ENCODE results near the gene KLRK1. TPM values are rescaled to one million over a fixed set of nuclear protein-coding genes. Genes with fewer than 3 reads are reported as not detected.
"Not testable (repeated sequence)": the region's sequence is repeated elsewhere in the genome, so short reads cannot be mapped to it uniquely, and the experiment has no call there.

The KLRK1 gene
- polyA plus RNA-seq, 1 of the 3 experiments (the other 2 are of a cell fraction): not detected

DNA sequence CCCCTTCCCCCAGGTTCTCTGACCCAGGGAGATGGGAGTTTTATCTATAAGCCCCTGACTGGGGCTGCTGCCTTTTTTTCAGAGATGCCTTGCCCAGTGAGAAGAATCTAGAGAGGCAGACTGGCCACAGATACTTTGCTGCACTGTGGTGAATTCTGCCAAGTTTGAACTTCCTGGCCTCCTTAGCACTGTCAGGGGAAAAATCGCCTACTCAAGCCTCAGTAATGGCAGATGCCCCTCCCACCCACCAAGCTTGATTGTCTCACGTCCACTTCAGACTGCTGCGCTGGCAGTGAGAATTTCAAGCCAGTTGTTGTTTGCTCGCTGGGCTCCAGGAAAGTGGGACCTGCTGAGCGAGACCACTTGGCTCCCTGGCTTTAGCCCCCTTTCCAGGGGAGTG lies 31.7 kb downstream of the KLRK1 start:
- H4K20me1 ChIP-seq (ENCODE audit: insufficient read depth): no peaks in the 10 kb centered on the region
- H2AFZ ChIP-seq (ENCODE audit: low read depth): no peak overlapping the region
- ChIA-PET POLR2A (no interaction called here), CTCF (no interaction called here)
- no peaks in the 10 kb centered on the region for H3K4me1 ChIP-seq (ENCODE audit: control insufficient read depth in 1 of 2, insufficient read depth in 2 of 2, low read depth in 1 of 2, low read length in 1 of 2)
- H3K79me2 ChIP-seq (ENCODE audit: insufficient read depth): no peaks in the 10 kb centered on the region
- H3K4me3 ChIP-seq (ENCODE audit: low read depth in 2 of 2, low read length in 1 of 2): no peak overlapping the region
- H3F3A ChIP-seq (replicated peaks; ENCODE audit: insufficient read depth): no peaks in the 10 kb centered on the region
- H3K9ac ChIP-seq: no peak overlapping the region
- no peaks in the 10 kb centered on the region for H3K9me3 ChIP-seq
- H3K27me3 ChIP-seq (ENCODE audit: insufficient read depth): no peaks in the 10 kb centered on the region
- no peaks in the 10 kb centered on the region for H3K9me2 ChIP-seq
- no peak overlapping the region for H3K4me2 ChIP-seq
- TF ChIP-seq MXI1 (IDR thresholded peaks at IDR 0.05; ENCODE audit: low read depth, low read length) (no peak), EZH2phosphoT487 (IDR thresholded peaks at IDR 0.05; ENCODE audit: borderline replicate concordance, low read depth) (no peak), SMC3 (IDR thresholded peaks at IDR 0.05; ENCODE audit: low read depth, low read length) (no peak), CHD2 (IDR thresholded peaks at IDR 0.05; ENCODE audit: low read length, partially characterized antibody) (no peak)
- H3K27ac ChIP-seq (ENCODE audit: low read depth in 2 of 2, low read length in 1 of 2): no peak overlapping the region
- no peaks in the 10 kb centered on the region for H3K36me3 ChIP-seq (replicated peaks in 1 of 2; ENCODE audit: control insufficient read depth in 1 of 2, insufficient read depth in 2 of 2, low read length in 1 of 2)
- no peak for DNase-seq
- 29% methylated on average over 3 of the region's 5 CpGs for WGBS (ENCODE audit: low lambda C conversion rate)

DNA sequence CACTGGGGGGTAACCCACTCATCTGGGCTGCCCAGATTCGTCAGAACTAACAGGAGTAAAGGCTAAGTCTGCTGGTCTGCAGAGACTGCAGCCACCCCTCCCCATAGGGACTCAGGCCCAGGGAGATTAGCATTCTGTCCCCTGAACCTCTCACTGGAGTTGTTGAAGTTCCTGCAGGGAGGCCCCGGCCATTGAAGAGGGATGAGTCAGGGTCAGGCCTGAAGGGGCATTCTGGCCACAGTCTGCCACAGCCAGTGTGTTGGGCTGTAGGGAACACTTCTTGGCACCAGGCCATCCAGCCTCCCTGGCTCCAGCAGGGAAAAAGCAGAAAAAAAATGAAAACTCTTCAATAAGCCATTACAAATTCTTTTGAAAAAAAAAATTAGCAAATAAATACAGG lies 35.3 kb downstream of the KLRK1 start:
- Histone ChIP-seq H2AFZ (ENCODE audit: low read depth) (no peak overlapping the region), H3K4me1 (ENCODE audit: control insufficient read depth in 1 of 2, insufficient read depth in 2 of 2, low read depth in 1 of 2, low read length in 1 of 2) (no peaks in the 10 kb centered on the region), H3K9me2 (no peaks in the 10 kb centered on the region), H3K27ac (ENCODE audit: low read depth in 2 of 2, low read length in 1 of 2) (no peak overlapping the region), H3K27me3 (ENCODE audit: insufficient read depth) (no peaks in the 10 kb centered on the region), H3K4me3 (ENCODE audit: low read depth in 2 of 2, low read length in 1 of 2) (no peak overlapping the region), H3K4me2 (no peak overlapping the region), H4K20me1 (ENCODE audit: insufficient read depth) (no peaks in the 10 kb centered on the region), H3K36me3 (replicated peaks in 1 of 2; ENCODE audit: control insufficient read depth in 1 of 2, insufficient read depth in 2 of 2, low read length in 1 of 2) (peaks cover 0 to 3% of the 10 kb centered on the region in 2 experiments), H3K79me2 (ENCODE audit: insufficient read depth) (no peaks in the 10 kb centered on the region), H3F3A (replicated peaks; ENCODE audit: insufficient read depth) (no peaks in the 10 kb centered on the region), H3K9ac (no peak overlapping the region), H3K9me3 (no peaks in the 10 kb centered on the region)
- CTCF ChIA-PET: no interaction called here
- DNase-seq: no peak
- WGBS (ENCODE audit: low lambda C conversion rate): 4% methylated on average over 2 of the region's 2 CpGs
- POLR2A ChIA-PET: no interaction called here
- TF ChIP-seq RCOR1 (IDR thresholded peaks at IDR 0.05; ENCODE audit: low read length): no peak
- TF ChIP-seq, protein P1, sequence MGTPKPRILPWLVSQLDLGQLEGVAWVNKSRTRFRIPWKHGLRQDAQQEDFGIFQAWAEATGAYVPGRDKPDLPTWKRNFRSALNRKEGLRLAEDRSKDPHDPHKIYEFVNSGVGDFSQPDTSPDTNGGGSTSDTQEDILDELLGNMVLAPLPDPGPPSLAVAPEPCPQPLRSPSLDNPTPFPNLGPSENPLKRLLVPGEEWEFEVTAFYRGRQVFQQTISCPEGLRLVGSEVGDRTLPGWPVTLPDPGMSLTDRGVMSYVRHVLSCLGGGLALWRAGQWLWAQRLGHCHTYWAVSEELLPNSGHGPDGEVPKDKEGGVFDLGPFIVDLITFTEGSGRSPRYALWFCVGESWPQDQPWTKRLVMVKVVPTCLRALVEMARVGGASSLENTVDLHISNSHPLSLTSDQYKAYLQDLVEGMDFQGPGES (IDR thresholded peaks at IDR 0.05; ENCODE audit: low read depth, low read length): no peak
- TF ChIP-seq POLR2AphosphoS5 (IDR thresholded peaks at IDR 0.05; ENCODE audit: low read depth, low read length): no peak
- no peak for TF ChIP-seq RAD21 (IDR thresholded peaks at IDR 0.05; ENCODE audit: low read length)
- no peak for TF ChIP-seq FOXJ3 (CRISPR knock-in tag; IDR thresholded peaks at IDR 0.05)

GRCh38 chr12:10354071-10354470 lies 35.8 kb downstream of the KLRK1 start:
- ChIA-PET POLR2A (no interaction called here), CTCF (no interaction called here)
- H3K9ac ChIP-seq: no peak overlapping the region
- peaks cover 0 to 3% of the 10 kb centered on the region in 2 experiments for H3K36me3 ChIP-seq (replicated peaks in 1 of 2; ENCODE audit: control insufficient read depth in 1 of 2, insufficient read depth in 2 of 2, low read length in 1 of 2)
- H3K79me2 ChIP-seq (ENCODE audit: insufficient read depth): no peaks in the 10 kb centered on the region
- H3K9me2 ChIP-seq: no peaks in the 10 kb centered on the region
- no peaks in the 10 kb centered on the region for H3K27me3 ChIP-seq (ENCODE audit: insufficient read depth)
- no peak overlapping the region for H3K4me2 ChIP-seq
- no peak overlapping the region for H2AFZ ChIP-seq (ENCODE audit: low read depth)
- TF ChIP-seq EZH2phosphoT487 (IDR thresholded peaks at IDR 0.05; ENCODE audit: borderline replicate concordance, low read depth) (no peak), RFX5 (IDR thresholded peaks at IDR 0.05; ENCODE audit: low read length) (no peak), CHD2 (IDR thresholded peaks at IDR 0.05; ENCODE audit: low read length, partially characterized antibody) (no peak), FOSL2 (IDR thresholded peaks at IDR 0.05; ENCODE audit: borderline replicate concordance, low read depth) (no peak)
- TF ChIP-seq, protein P2, sequence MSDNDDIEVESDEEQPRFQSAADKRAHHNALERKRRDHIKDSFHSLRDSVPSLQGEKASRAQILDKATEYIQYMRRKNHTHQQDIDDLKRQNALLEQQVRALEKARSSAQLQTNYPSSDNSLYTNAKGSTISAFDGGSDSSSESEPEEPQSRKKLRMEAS (IDR thresholded peaks at IDR 0.05; ENCODE audit: low read depth): no peak
- H3K9me3 ChIP-seq: no peaks in the 10 kb centered on the region
- DNase-seq: no peak
- no peak overlapping the region for H3K27ac ChIP-seq (ENCODE audit: low read depth in 2 of 2, low read length in 1 of 2)
- WGBS (ENCODE audit: low lambda C conversion rate): 56% methylated on average over 4 of the region's 4 CpGs
- H3F3A ChIP-seq (replicated peaks; ENCODE audit: insufficient read depth): no peaks in the 10 kb centered on the region
- no peak overlapping the region for H3K4me3 ChIP-seq (ENCODE audit: low read depth in 2 of 2, low read length in 1 of 2)
- H4K20me1 ChIP-seq (ENCODE audit: insufficient read depth): no peaks in the 10 kb centered on the region
- no peaks in the 10 kb centered on the region for H3K4me1 ChIP-seq (ENCODE audit: control insufficient read depth in 1 of 2, insufficient read depth in 2 of 2, low read depth in 1 of 2, low read length in 1 of 2)

DNA sequence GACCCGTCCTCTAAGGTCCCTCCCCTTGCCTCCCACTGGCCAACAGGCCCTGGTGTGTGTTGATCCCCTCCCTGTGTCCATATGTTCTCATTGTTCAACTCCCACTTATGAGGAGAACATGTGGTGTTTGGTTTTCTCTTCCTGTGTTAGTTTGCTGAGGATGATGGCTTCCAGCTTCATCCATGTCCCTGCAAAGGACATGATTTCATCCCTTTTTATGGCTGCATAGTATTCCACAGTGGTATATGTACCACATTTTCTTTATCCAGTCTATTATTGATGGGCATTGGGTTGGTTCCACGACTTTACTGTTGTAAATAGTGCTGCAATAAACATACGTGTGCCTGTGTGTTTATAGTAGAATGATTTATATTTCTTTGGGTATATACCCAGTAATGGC lies 38.4 kb downstream of the KLRK1 start:
- POLR2A ChIA-PET; H3K27ac ChIP-seq (ENCODE audit: low read depth in 2 of 2, low read length in 1 of 2); H4K20me1 ChIP-seq (ENCODE audit: insufficient read depth); H3K9me2 ChIP-seq; H3K36me3 ChIP-seq (replicated peaks in 1 of 2; ENCODE audit: control insufficient read depth in 1 of 2, insufficient read depth in 2 of 2, low read length in 1 of 2); DNase-seq; H3K4me3 ChIP-seq (ENCODE audit: low read depth in 2 of 2, low read length in 1 of 2); H3K27me3 ChIP-seq (ENCODE audit: insufficient read depth); H3K9me3 ChIP-seq; H3K4me1 ChIP-seq (ENCODE audit: control insufficient read depth in 1 of 2, insufficient read depth in 2 of 2, low read depth in 1 of 2, low read length in 1 of 2); H3K9ac ChIP-seq; H3K4me2 ChIP-seq; CTCF ChIA-PET; H2AFZ ChIP-seq (ENCODE audit: low read depth); H3F3A ChIP-seq (replicated peaks; ENCODE audit: insufficient read depth); H3K79me2 ChIP-seq (ENCODE audit: insufficient read depth): not testable (repeated sequence)
- 11% methylated on average over 3 of the region's 3 CpGs for WGBS (ENCODE audit: low lambda C conversion rate)

All from SK-N-SH (cell line).